Esophagus squamous epithelium (tissue), 5 donors: ENCODE data around the gene OGFR. TPM values are rescaled to one million over a fixed set of nuclear protein-coding genes. Genes with fewer than 3 reads are reported as not detected.

Experiments
- DNase-seq: peaks from one replicate; lab custom pipeline; 2025; lab: John Stamatoyannopoulos, UW
- H3K27ac ChIP-seq, 4 donors: fragments of 200-600 bp; sonication (generic); one replicate each; pipeline ENCODE4 v1.5.1; 2016 to 2019; ENCODE audit warnings: mild to moderate bottlenecking in 1 of 4
- H3K27me3 ChIP-seq, 4 donors: fragments of 200-600 bp; sonication (generic); 1 replicate in 3 of 4; 2 replicates in 1 of 4; pipeline versions ENCODE4 v1.5.1 to v1.6.0; 2017 to 2021; ENCODE audit warnings: antibody characterized with exemption in 1 of 4
- H3K36me3 ChIP-seq, 3 donors: fragments of 200-600 bp; sonication (generic); one replicate each; pipeline ENCODE4 v1.5.1; 2016 to 2019
- H3K4me1 ChIP-seq, 3 donors: fragments of 200-600 bp; sonication (generic); one replicate each; pipeline ENCODE4 v1.5.1; 2017 to 2019
- H3K4me3 ChIP-seq, 4 donors: fragments of 200-600 bp; sonication (generic); 1 replicate in 3 of 4; 2 replicates in 1 of 4; pipeline ENCODE4 v1.5.1; 2016 to 2019; ENCODE audit warnings: mild to moderate bottlenecking in 2 of 4, moderate library complexity in 1 of 4
- H3K9me3 ChIP-seq, 3 donors: fragments of 200-600 bp; sonication (generic); one replicate each; pipeline ENCODE4 v1.5.1; 2016 to 2019
- CTCF ChIP-seq, 6 experiments: fragments of 450-650 bp in 4 of 6; fragments of 200-600 bp in 2 of 6; sonication (generic) in 2 of 6; IDR thresholded peaks; one replicate each; pipeline ENCODE4 v1.5.1; 2016 to 2019; ENCODE audit warnings: antibody characterized with exemption in 6 of 6, mild to moderate bottlenecking in 4 of 6, moderate library complexity in 4 of 6
- POLR2A ChIP-seq, 4 donors: fragments of 450-650 bp; IDR thresholded peaks; one replicate each; pipeline ENCODE4 v1.6.1; 2017; ENCODE audit warnings: antibody characterized with exemption in 4 of 4, mild to moderate bottlenecking in 4 of 4, moderate library complexity in 3 of 4
- WGBS, 2 donors: methylation state at CpG; one replicate each; pipeline ENCODE4 v1.1.5; 2018; 5-methylcytosine and 5-hydroxymethylcytosine counted together
- intact Hi-C: fragments of 100-400 bp; cut with DNase I; formaldehyde crosslinking; loops from one replicate; pipeline ENCODE4 v1.15.0; 2022
- total RNA-seq, 4 donors: library from RNA; depleted of rRNA; stranded (reverse); fragments of >200 nt; gene quantifications; one replicate each; pipeline ENCODE4 v1.1.0, GENCODE V29; 2016
- donor health status: DM: yes; HTN: yes; CAD: no.

The OGFR gene, protein sequence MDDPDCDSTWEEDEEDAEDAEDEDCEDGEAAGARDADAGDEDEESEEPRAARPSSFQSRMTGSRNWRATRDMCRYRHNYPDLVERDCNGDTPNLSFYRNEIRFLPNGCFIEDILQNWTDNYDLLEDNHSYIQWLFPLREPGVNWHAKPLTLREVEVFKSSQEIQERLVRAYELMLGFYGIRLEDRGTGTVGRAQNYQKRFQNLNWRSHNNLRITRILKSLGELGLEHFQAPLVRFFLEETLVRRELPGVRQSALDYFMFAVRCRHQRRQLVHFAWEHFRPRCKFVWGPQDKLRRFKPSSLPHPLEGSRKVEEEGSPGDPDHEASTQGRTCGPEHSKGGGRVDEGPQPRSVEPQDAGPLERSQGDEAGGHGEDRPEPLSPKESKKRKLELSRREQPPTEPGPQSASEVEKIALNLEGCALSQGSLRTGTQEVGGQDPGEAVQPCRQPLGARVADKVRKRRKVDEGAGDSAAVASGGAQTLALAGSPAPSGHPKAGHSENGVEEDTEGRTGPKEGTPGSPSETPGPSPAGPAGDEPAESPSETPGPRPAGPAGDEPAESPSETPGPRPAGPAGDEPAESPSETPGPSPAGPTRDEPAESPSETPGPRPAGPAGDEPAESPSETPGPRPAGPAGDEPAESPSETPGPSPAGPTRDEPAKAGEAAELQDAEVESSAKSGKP
- 10 to 100 TPM; 19.1 to 41.4 (median 27.3) TPM for total RNA-seq

GRCh38 chr20:62804627-62805154 is at the start of gene OGFR:
OGFR (plus strand) TSS chr20:62804835; CDS start chr20:62804860, 25 bp downstream.
- Histone ChIP-seq H3K27me3 (no peaks in the 10 kb centered on the region), H3K4me1 (peaks cover 29 to 47% (median 31%) of the 10 kb centered on the region in 3 donors), H3K27ac (peak within 1 kb of the TSS; percentile 77 to 94 (median 90)), H3K9me3 (no peaks in the 10 kb centered on the region), H3K36me3 (peaks cover 14 to 55% (median 15%) of the 10 kb centered on the region in 3 donors), H3K4me3 (peak within 1 kb of the TSS; percentile 71 to 100 (median 100))
- no peak for DNase-seq
- no CpG with 5 or more reads among the region's 77 CpGs for WGBS, 2 donors
- TF ChIP-seq POLR2A (IDR thresholded peaks at IDR 0.05) (peak in 2 of 4 donors; percentile 39 to 67), CTCF (IDR thresholded peaks at IDR 0.05) (no peak)
- intact Hi-C loops: no loop called here

DNA sequence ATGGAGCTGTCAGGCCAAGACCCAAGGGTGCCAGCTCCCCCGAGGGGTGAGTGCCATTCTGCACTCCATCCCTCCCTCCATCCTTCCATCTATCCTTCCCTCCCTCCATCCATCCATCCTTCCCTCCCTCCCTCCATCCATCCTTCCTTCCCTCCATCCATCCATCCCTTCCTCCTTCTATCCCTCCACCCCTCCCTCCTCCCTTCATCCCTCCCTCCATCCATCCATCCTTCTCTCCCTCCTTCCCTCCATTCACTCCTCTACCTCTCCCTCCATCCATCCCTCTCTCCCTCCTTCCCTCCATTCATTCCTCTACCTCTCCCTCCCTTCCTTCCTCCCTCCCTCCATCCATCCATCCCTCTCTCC is 49.7 kb upstream of the OGFR start:
- H3K4me1 ChIP-seq: peaks cover 0 to 27% (median 0%) of the 10 kb centered on the region in 3 donors
- no peak overlapping the region for H3K4me3 ChIP-seq
- no peaks in the 10 kb centered on the region for H3K36me3 ChIP-seq
- peaks cover 0 to 74% (median 0%) of the 10 kb centered on the region in 4 donors for H3K27me3 ChIP-seq
- intact Hi-C loops: no loop called here
- DNase-seq: no peak
- H3K27ac ChIP-seq: no peak overlapping the region
- TF ChIP-seq POLR2A (IDR thresholded peaks at IDR 0.05): no peak
- no peak for TF ChIP-seq CTCF (IDR thresholded peaks at IDR 0.05)
- H3K9me3 ChIP-seq: no peaks in the 10 kb centered on the region
- 50 to 75% methylated on average over 1 of the region's 1 CpG for WGBS, 2 donors

GRCh38 chr20:62755817-62756724 is 48.6 kb upstream of the OGFR start:
- no peaks in the 10 kb centered on the region for H3K36me3 ChIP-seq
- peaks cover 0 to 85% (median 0%) of the 10 kb centered on the region in 4 donors for H3K27me3 ChIP-seq
- no peaks in the 10 kb centered on the region for H3K9me3 ChIP-seq
- no peak for TF ChIP-seq POLR2A (IDR thresholded peaks at IDR 0.05)
- no peak for TF ChIP-seq CTCF (IDR thresholded peaks at IDR 0.05)
- H3K4me1 ChIP-seq: peaks cover 0 to 34% (median 3%) of the 10 kb centered on the region in 3 donors
- DNase-seq: no peak
- intact Hi-C loops: no loop called here
- no peak overlapping the region for H3K4me3 ChIP-seq
- no peak overlapping the region for H3K27ac ChIP-seq
- WGBS, 2 donors: 28 to 61% methylated on average over 4 to 8 of the region's 10 CpGs

DNA sequence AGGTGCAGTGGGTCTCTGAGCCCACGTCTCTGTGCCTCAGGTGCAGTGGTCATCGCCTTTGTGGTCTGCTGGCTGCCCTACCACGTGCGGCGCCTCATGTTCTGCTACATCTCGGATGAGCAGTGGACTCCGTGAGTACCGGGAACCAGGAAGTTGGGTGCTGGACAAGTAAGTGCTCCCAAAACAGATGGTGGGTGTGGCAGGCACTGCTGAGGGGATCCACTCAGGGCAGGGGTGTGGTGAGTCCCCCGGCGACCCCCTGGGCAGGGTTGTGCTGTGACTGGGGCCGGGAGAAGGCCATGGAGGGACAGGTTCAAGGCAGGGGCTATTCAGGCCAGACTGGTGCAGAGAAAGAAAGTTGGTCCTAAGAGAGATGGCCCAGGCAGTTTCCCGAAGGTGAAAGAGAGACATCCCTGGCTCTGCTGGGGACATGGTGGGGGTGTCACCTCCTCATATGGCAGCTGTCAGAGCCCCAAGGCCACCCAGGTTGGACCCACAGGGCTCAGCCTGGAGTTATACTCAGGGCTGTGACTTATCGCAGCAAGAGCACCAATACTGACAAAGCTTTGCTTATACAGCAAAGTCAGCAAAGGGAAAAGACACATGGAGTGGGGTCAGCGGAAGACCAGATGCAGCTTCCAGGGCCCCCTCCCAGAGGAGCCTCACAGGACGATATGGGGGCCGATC is 46.3 kb upstream of the OGFR start:
- Histone ChIP-seq H3K27ac (no peak overlapping the region), H3K4me1 (peaks cover 0 to 30% (median 3%) of the 10 kb centered on the region in 3 donors), H3K27me3 (peaks cover 0 to 86% (median 0%) of the 10 kb centered on the region in 4 donors), H3K4me3 (no peak overlapping the region), H3K9me3 (no peaks in the 10 kb centered on the region), H3K36me3 (no peaks in the 10 kb centered on the region)
- DNase-seq: no peak
- TF ChIP-seq CTCF (IDR thresholded peaks at IDR 0.05) (no peak), POLR2A (IDR thresholded peaks at IDR 0.05) (no peak)
- whole genome bisulfite sequencing, 2 donors: 68 to 70% methylated on average over 6 to 10 of the region's 16 CpGs
- intact Hi-C loops: no loop called here
